Hepatic stellate cell (primary cell): Measurements from ENCODE around the gene LST1.

Source experiments
- DNase-seq: peaks from one replicate; pipeline ENCODE4 v3.0.0; 2011; ENCODE audit warnings: low spot score

The LST1 gene

GRCh38 chr6:31620586-31621319, 34.7 kb downstream of the LST1 start, which contains the start of gene PRRC2A:
Gene PRRC2A (plus strand): TSS chr6:31620715. CDS start chr6:31622790, 2,075 bp downstream.
- DNase-seq, result peak; percentile 83

- no peak for DNase-seq
Observed at GRCh38 chr6:31621320-31621939, 35.4 kb downstream of the LST1 start.

GRCh38 chr6:31621991-31622390, 35.9 kb downstream of the LST1 start:
- peak; percentile 49 for DNase-seq

- no peak for DNase-seq
Observed at GRCh38 chr6:31622684-31623091, 36.6 kb downstream of the LST1 start.

- no peak for DNase-seq
Observed at GRCh38 chr6:31624070-31624469, 38.0 kb downstream of the LST1 start.

- no peak for DNase-seq
Observed at GRCh38 chr6:31626952-31627351, 40.9 kb downstream of the LST1 start.

GRCh38 chr6:31627690-31628287, 41.7 kb downstream of the LST1 start:
- DNase-seq, result no peak

- DNase-seq, result no peak
Observed at GRCh38 chr6:31629014-31629413, 42.9 kb downstream of the LST1 start.

- DNase-seq, result no peak
Observed at GRCh38 chr6:31630177-31630934, 44.3 kb downstream of the LST1 start.

GRCh38 chr6:31631209-31631608, 45.1 kb downstream of the LST1 start:
- DNase-seq, result no peak

GRCh38 chr6:31631681-31632278, 45.7 kb downstream of the LST1 start:
- no peak for DNase-seq

- DNase-seq, result no peak
Observed at GRCh38 chr6:31632279-31632946, 46.3 kb downstream of the LST1 start.

GRCh38 chr6:31633447-31633846, 47.4 kb downstream of the LST1 start:
- no peak for DNase-seq

GRCh38 chr6:31634131-31634530, 48.1 kb downstream of the LST1 start:
- DNase-seq, result no peak

- DNase-seq, result no peak
Observed at GRCh38 chr6:31634969-31635575, 49.0 kb downstream of the LST1 start.

GRCh38 chr6:31636698-31637596, 50.9 kb downstream of the LST1 start:
- DNase-seq, result no peak
